ENCODE results near the gene TBL3. TPM values are rescaled to one million over a fixed set of nuclear protein-coding genes. Genes with fewer than 3 reads are reported as not detected.

Gene TBL3
- total RNA-seq, 4 donors from 2014 or later: 4.1 to 46.6 (median 27.4) TPM

DNA sequence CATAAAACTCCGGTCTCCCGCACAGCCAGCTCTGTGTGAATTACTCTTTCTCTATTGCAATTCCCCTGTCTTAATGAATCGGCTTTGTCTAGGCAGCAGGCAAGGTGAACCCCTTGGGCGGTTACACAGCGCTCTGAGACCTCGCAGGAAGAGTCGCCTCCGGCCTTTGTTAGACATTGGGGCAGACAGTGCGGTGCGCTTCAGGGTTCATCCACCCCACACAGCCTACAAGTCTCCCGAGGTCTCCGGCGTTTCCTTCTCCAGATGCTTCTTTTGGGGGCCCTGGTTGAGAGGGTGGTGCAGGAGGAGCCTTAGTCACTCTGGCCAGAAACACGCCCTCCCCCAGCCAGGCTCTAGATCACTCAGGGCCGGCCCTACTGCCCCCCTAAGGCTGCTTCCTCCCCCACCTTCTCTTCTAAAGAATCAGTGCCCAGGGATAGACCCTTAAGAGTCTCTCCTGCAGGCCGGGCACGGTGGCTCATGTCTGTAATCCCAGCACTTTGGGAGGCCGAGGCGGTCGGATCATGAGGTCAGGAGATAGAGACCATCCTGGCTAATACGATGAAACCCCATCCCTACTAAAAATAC lies 27.1 kb upstream of the TBL3 start:
- intact Hi-C loops (cut with DNase I; ENCODE audit: low total_unique reads): no loop called here
- no peak for DNase-seq
- Histone ChIP-seq H3K4me3 (no peak overlapping the region), H3K36me3 (no peaks in the 10 kb centered on the region), H3K4me1 (peaks cover 0 to 5% of the 10 kb centered on the region in 2 donors), H3K27ac (no peak overlapping the region), H3K27me3 (no peaks in the 10 kb centered on the region), H3K9me3 (no peaks in the 10 kb centered on the region)
- TF ChIP-seq CTCF (IDR thresholded peaks at IDR 0.05) (no peak), POLR2A (IDR thresholded peaks at IDR 0.05) (no peak)

DNA sequence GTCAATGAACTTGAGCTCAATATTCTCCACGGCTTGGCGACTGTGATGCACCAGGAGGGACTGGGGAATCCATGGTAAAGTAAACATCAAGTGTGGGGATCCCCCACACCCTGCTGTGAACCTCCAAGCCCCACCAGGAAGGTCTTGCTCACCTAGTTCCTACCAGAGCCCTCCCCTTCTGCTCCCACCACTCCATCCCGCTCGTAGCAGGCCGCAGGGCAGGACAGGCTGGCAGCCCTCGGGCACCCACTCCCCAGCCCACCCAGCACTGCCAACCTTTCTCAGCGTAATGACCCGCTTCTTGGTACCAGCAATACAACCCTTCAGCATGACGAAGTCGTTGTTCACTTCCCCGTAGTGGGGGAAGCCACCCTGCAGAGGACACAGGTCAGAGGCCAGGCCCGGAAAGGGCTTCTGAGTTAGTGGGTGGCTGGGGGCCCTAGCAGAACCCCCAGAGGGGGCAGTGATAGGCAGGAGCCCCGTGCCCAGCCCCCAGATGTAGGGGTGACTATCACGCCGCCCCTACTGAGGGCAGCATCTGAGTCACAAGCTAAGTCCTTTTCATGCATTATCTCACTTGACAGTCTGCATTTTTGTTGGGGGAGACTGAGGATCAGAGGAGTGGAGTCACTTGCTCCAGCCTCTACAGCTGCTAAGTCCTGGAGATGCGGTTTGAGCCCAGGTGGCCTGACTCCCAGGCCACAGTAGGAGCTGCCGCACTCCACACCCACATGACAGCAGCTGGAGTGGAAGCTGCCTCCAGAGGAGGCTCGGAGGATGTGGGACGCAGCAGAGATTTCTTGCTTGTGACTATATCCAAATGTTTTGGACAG lies 26.1 kb upstream of the TBL3 start:
- Histone ChIP-seq H3K36me3 (no peaks in the 10 kb centered on the region), H3K4me1 (peaks cover 0 to 5% of the 10 kb centered on the region in 2 donors), H3K27me3 (no peaks in the 10 kb centered on the region), H3K9me3 (no peaks in the 10 kb centered on the region), H3K27ac (no peak overlapping the region), H3K4me3 (no peak overlapping the region)
- DNase-seq: no peak
- TF ChIP-seq POLR2A (IDR thresholded peaks at IDR 0.05): no peak
- no peak for TF ChIP-seq CTCF (IDR thresholded peaks at IDR 0.05)
- intact Hi-C loops (cut with DNase I; ENCODE audit: low total_unique reads): no loop called here

- intact Hi-C loops (cut with DNase I; ENCODE audit: low total_unique reads): no loop called here
- DNase-seq: no peak
- Histone ChIP-seq H3K36me3 (no peaks in the 10 kb centered on the region), H3K27ac (no peak overlapping the region), H3K4me1 (peaks cover 0 to 2% of the 10 kb centered on the region in 2 donors), H3K4me3 (no peak overlapping the region), H3K27me3 (no peaks in the 10 kb centered on the region), H3K9me3 (no peaks in the 10 kb centered on the region)
- no peak for TF ChIP-seq POLR2A (IDR thresholded peaks at IDR 0.05)
- no peak for TF ChIP-seq CTCF (IDR thresholded peaks at IDR 0.05)
Measured at GRCh38 chr16:1946495-1947368, 25.1 kb upstream of the TBL3 start.

DNA sequence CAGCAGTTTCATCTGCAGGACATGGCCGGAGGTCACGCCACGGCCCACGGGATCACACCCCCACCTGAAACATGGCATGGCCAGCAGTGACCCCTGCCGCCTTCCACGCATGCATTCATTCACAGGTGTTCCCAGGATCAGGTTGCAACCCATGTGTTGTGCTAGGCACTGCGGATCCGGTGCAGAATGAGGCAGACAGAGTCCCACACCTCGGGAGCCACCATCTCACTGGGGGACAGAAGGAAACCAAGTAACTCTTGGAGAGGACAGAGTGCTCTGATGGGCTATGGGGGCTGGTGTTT lies 24.5 kb upstream of the TBL3 start:
- H3K9me3 ChIP-seq: no peaks in the 10 kb centered on the region
- H3K4me1 ChIP-seq: no peaks in the 10 kb centered on the region
- no peak for DNase-seq
- no peak overlapping the region for H3K4me3 ChIP-seq
- H3K27ac ChIP-seq: no peak overlapping the region
- H3K36me3 ChIP-seq: no peaks in the 10 kb centered on the region
- no peak for TF ChIP-seq POLR2A (IDR thresholded peaks at IDR 0.05)
- no peak for TF ChIP-seq CTCF (IDR thresholded peaks at IDR 0.05)
- intact Hi-C loops (cut with DNase I; ENCODE audit: low total_unique reads): no loop called here
- no peaks in the 10 kb centered on the region for H3K27me3 ChIP-seq

- Histone ChIP-seq H3K27ac (no peak overlapping the region), H3K4me3 (no peak overlapping the region), H3K27me3 (no peaks in the 10 kb centered on the region), H3K36me3 (no peaks in the 10 kb centered on the region), H3K9me3 (no peaks in the 10 kb centered on the region), H3K4me1 (no peaks in the 10 kb centered on the region)
- no peak for TF ChIP-seq CTCF (IDR thresholded peaks at IDR 0.05)
- DNase-seq: no peak
- intact Hi-C loops (cut with DNase I; ENCODE audit: low total_unique reads): no loop called here
Measured at GRCh38 chr16:1949507-1949906, 22.3 kb upstream of the TBL3 start.

Measured in uterus (tissue), 4 donors.